Measurements from ENCODE around the gene SELENOS.

GRCh38 chr15:101272584-101272983 is 4.7 kb downstream of the SELENOS start:
- TF ChIP-seq POLR2A (IDR thresholded peaks at IDR 0.05; ENCODE audit: low read length) (no peak), NFE2L2 (conservative IDR thresholded peaks at IDR 0.05; ENCODE audit: low read length) (no peak), CTCF (IDR thresholded peaks at IDR 0.05) (no peak), JUN (IDR thresholded peaks at IDR 0.05) (no peak), EP300 (IDR thresholded peaks at IDR 0.05) (no peak), RCOR1 (IDR thresholded peaks at IDR 0.05; ENCODE audit: low read depth, low read length) (no peak), CHD2 (IDR thresholded peaks at IDR 0.05; ENCODE audit: low read length, partially characterized antibody) (no peak), CBX2 (IDR thresholded peaks at IDR 0.05; ENCODE audit: borderline replicate concordance, low read depth) (no peak)
